Stimulated activated naive CD4-positive, alpha-beta T cell (primary cell): ENCODE data around the gene EXOSC5.
"Not testable (repeated sequence)": the region's sequence is repeated elsewhere in the genome, so short reads cannot be mapped to it uniquely, and the experiment has no call there.

Experiments used
- DNase-seq, 6 experiments: peaks; one replicate each; lab custom pipeline; 2025; lab: John Stamatoyannopoulos, UW

Gene EXOSC5

DNA sequence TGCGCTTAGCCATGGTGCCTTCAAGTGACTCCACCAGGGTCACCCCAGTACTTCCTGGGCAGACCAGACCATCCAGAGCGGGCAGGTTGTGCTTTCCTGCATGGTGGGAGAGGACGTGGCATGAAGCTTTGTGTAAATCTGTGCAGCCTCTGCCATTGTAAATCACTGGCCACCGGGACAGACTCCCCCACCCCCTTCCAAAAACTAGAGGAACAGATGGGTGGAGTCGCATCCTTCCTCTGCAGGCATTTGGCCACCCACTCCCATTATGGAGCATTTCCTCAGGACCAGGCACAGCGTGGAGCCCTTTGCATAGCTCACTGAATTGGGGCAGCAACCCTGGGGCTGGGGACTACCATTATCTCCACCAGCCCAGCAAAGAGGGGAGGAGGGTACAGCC, 8.6 kb upstream of the EXOSC5 start:
- DNase-seq: no peak

DNA sequence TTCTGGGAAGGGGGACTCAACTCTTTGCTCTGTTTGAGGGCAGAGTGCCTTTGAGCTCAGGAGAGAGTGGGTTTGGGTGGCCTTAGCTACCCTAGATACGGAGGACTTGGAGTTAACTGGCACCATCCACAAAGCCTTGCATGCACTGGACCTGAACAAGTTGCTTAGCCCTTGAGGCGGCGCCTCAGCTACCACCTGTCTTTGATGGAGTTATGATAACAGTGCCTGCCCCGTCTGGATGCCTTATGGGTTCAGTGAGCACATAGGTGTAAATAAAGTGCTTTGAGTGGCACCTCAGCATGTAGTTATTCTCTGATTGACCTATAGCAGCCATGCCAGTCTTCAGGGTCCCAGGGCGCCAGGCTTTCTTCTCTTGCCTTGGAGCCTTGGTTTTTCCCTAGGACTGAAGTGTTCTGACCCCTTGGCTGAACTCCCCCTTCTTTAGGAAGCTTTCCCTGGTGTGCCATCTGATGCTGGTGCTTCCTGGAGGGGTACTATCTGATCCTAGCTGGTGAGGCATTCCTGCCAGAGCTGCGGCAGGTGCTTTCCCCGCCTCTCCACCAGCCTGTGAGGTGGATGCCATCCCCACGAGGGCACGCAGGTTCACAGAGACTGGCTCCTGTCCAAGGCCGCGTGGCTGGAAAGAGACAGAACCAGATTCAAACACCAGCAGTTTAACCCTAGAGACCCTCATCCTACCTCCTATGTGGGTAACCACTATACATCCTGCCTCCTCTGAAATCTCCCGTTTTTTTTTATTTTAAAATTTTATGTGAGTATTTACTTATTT, 6.2 kb upstream of the EXOSC5 start:
- DNase-seq: no peak

DNA sequence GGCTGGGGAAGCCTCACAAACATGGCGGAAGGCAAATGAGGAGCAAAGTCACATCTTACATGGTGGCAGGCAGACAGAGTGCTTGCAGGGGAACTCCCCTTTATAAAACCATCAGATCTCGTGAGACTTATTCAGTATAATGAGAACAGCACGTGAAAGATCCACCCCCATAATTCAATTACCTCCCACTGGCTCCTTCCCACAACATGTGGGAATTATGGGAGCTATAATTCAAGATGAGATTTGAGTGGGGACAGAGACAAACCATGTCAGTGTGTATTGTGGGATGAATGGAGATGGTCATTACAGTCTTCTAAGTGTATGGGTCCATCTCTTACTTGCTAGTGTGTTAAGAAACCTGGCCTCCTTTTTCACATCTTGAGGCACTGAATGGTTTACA, 4.9 kb upstream of the EXOSC5 start:
- no peak for DNase-seq

DNA sequence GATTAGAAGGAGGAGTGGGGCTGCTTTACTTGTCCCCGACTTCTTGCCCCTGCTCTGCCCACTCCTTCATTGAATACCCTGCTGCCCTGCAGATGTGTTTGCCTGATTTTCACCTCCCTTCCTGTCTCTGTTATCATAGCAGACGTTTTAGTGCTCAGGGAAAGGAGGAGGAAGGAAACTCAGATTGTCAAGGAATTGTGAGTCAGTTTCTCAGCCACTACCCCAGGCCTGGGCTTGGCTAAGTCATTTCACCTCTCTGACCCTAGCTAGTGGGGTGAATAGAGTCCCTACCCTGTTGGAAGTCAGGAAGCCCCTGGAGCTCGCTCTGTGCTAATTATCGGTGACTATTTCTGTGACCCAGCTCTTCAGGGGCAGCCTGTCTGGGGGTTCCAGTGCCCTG, 4.3 kb upstream of the EXOSC5 start:
- DNase-seq: no peak

DNA sequence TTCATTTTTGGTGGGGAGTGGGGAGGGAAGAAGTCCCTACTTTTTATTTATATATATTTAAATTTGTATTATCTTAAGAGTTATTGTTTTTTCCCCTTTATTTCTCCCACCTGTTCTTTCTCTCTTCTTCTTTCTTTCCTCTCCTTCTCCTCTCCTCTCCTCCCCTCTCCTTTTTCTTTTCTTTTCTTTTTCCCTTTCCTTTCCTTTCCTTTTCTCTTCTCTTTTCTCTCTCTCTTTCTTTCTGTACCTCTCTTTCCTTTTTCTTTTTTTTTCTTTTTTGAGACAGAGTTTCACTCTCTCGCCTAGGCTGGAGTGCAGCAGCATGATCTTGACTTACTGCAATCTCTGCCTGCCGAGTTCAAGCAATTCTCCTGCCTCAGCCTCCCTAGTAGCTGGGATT, 2.4 kb upstream of the EXOSC5 start:
- DNase-seq: no peak

DNA sequence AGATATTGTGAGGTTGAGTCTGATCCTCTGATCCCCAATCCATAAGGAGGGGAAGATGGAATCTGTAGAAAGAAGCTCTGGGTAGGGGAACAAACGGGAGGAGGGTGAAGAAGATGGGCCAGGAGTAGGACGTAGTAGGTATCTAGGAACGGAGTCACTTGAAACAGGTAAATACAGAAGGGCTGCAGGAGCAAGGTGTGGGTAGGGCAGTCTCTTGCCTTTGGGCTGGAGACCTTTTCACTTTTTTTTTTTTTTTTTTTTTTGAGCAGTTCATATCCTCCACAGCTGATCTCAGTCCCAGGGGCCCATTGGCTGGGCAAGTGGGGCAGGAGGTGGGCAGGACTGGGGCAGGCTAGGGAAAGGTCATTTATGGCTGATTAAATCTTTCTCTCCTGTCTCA, 1.9 kb upstream of the EXOSC5 start:
- DNase-seq: no peak

DNA sequence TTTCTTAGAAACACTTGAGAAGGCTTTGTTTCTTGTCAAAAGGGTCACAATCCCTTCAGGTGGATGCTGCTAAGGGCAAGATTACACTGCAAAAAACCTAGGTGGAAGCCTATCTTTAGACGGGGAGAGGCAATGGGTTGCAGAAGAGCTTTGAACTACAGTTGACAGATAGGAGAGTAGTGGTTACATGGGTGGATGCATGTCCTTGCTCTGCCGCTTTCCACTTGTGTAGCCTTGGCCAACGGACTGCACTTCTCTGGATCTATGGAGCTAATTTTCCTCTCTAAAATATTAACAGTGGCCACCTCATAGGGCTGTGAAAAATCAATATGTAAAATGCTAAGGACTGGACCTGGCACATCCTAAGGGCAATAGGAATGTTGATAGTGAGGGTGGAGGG, 1.4 kb upstream of the EXOSC5 start:
- no peak for DNase-seq

DNA sequence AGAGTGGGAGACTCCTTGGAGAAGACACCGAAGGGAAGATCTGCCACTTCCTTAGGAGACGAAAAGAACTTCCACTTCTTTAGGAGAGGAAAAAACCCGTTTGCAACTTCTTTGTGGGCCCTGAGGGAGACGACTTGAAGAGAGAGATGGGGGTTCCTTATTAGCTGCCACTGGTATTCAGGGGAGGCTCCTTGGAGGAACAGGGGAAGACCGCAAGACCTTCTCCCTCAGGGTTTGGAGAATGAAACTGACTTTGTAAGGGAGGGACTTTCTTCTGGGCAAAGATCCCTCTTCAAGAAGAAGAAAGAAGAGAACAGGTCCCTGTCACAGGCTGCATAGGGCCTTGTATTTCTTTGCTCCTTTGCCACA, 875 bp upstream of the EXOSC5 start:
- DNase-seq: no peak

DNA sequence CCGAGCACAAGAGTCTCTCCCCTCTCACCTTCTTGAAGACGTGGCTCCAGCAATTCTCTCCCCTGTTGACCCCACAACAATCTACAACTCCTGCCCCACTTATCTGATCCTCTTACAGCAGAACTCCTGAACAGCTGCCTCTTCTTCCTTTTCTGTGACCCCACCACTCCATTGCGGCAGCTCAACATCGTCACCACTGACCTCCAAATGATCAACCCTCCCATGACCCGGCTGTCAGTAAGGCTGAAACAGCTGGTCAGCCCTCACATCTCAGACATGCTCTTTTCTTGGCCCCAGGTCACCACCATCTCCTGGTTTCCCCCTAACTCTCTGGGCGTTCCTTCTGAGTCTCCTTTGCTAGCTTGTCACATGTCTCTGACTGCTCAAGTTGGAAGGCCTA, 1.8 kb downstream of the EXOSC5 start:
- DNase-seq: no peak

DNA sequence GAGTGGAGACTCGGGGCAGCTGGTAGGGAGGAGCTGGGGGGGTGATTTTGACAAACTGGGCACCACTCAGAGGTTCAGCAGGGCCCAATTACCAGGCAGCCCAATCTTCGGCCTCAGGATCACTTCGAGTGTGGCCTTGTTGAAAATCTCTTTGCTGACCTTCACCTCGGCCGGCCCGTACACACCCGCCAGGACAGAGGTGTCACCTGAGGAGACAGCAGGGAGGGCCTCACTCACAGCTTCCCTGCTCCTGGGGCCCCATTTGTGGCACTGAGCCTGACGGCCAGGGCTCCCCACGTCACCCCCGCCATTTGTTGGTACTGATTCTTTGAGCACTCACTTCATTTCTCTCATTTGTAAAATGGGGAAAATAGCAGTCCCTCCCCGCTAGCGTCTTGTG, 4.4 kb downstream of the EXOSC5 start:
- no peak for DNase-seq

DNA sequence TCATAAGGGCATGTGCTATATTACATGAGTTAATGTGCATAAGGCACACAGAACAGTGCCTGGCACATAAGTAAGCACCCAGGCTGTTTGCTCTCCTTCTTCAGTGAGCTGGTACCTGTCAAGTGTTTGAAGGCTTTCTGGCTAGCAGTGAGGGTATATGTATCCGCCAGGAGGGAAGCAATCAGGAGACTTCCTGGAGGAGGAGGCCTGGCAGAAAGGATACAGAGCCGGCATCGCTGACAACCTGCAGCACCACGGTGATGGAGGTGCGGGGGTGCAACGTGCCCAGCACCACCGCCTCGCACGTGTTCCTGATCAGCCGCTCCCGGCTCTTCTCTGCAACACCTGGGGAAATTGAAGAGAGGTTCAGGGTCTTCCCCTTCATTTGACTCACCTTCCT, 5.5 kb downstream of the EXOSC5 start:
- no peak for DNase-seq

DNA sequence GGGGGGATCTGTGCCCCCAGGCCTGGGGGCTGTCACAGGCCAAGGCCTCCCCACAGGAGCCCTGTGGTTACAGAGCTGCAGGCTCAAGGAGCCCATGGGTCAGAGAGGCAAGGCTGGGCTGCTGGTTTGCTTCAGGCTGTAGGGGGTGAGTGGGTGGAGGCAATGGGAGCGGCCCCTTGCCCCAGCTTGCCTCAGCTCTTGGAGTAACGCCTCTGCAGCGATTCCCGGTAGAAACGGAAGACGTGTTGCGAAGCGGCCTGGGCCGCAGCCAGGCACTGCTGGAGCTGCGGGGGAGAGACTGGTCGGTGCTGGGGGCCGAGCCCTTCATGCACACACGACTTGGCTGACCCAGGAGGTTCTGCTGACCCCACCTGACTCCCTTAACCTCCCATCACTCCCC, 10.7 kb downstream of the EXOSC5 start:
- DNase-seq: no peak

DNA sequence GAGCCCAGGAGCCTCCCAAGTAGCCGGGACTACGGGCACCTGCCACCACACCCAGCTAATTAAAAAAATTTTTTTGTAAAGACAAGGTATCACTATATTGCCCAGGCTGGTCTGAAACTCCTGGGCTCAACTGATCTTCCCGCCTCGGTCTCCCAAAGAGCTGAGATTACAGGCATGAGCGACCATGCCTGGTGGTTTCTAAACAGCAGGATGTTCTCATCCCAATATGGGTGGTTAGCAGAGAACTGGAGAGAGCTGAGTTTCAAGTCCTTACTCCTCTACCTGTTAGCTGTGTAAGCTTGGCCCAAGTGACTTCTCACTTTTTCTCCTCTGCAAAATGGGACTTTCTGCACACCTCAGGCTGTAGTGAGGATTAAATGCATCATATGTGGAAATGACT, 12.8 kb downstream of the EXOSC5 start:
- DNase-seq: no peak

DNA sequence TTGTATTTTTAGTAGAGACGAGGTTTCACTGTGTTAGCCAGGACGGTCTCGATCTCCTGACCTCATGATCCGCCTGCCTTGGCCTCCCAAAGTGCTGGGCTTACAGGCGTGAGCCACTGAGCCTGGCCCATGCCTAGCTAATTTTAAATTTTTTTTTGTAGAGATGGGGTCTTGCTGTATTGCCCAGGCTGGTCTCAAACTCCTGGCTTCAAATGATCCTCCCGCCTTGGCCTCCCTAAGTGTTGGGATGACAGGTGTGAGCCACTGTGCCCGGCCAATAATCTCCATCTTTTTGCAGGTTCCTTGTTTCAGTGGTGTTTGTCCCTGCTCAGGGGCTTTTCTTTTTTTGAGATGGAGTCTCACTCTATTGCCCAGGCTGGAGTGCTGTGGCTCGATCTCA, 15.6 kb downstream of the EXOSC5 start:
- DNase-seq: not testable (repeated sequence)

DNA sequence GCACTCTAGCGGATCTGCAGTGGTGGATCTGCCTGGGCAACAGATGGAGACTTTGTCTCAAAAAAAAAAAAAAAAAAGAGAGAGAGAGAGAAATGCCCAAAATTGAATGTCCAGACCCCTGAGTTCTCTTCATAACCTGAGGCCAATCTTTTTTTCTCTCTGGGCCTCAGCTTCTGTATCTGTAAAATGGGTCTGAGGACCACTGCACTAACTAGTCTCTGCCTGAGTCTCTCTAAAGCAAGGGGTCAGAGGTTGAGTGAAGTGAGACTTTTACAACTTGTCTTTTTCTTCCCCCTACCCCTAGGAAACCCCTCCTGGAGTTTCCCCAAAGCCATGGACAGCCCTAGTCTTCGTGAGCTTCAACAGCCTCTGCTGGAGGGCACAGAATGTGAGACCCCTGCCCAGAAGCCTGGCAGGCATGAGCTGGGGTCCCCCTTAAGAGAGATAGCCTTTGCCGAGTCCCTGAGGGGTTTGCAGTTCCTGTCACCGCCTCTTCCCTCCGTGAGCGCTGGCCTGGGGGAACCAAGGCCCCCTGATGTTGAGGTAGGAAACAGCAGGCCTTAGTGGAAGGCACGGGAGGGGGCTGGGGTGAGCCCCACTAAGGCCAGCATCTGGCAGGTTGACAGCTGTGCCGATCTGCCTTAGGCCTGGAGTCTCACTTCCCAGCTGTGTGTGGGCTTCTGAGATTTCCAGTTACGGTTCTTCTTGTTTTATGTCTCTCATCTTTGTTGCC, 19.0 kb downstream of the EXOSC5 start:
- peak in 1 of 6 experiments; percentile 17 for DNase-seq

DNA sequence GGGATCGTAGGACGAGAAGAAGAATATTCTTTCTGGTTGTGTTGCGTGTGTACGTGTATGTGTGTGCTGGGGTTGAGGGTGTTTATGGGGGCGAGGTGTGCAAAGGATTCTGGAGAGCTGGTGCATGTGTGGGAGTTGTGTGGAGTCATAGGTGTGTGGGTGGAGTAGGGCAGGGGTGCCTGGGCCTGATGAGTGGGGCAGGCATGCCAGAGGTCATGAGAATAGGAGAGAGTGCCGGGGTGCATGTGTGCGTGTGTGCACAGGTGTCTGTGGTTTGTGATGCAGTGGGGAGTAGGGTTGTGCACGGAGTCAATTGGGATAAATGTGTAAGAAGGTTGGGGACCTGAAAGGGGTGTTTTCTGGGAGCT, 20.2 kb downstream of the EXOSC5 start:
- DNase-seq: no peak

DNA sequence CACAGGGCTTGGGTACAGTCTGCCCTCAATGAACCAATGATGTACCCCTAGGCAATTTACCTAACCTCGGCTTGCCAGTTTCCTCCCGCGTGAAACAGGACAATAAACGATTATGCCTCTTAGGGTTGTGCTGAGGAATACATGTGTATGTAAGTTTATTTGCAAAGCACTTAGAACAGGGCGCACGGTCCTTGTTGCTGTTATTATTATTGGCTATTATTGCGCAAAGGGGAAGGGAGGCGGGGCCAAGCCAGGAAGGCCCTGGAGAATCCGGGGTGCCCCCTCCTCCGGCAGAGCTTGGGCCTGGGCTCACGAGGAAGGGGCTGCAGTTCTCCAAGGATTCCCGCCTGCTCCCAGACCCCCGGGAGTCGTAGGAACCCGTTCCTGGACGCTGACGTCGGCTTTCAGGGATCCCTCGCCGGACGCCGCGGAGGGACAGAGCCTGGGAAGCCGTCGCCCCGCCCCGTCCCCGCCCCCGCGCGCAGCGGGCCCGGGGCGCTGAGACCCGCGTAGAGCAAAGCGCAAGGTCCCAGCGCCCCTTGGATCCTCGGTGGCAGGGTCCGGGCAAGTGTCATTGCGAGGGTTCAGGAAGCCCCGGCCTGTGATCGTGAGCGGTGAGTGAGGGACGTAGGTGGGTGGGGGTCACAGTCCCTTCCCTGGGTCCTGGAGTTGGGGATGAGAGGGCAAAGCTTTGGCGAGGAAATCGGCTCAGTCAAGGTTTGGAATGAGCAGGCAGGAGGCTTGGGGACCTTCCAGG, 20.7 kb downstream of the EXOSC5 start, which contains the start of gene TMEM91:
TMEM91 (plus strand) TSS at position 293 of the 757 bp plus-strand sequence. CDS start 1,777 bp downstream, outside the sequence.
- DNase-seq: peak in 2 of 6 experiments; percentile 16 to 17

DNA sequence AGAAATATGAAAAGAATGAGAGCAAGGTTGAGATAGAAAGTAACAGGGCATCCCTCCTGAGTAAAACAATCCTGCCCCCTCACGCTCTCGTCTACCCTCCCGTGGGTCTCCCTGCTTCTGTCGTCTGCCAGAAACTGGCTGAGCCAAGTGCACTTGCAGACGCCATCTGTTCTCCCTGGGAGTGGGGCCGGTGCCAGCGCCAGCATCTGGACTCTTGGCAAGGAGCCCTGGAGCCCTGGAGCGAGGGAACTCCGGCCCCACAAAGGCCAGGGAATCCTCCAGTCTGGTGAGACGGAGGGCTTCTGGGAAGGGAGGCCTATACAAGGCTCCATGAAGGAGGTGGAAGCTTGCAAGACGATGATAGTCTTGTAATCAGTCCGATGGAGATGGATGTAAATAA, 23.2 kb downstream of the EXOSC5 start:
- no peak for DNase-seq

DNA sequence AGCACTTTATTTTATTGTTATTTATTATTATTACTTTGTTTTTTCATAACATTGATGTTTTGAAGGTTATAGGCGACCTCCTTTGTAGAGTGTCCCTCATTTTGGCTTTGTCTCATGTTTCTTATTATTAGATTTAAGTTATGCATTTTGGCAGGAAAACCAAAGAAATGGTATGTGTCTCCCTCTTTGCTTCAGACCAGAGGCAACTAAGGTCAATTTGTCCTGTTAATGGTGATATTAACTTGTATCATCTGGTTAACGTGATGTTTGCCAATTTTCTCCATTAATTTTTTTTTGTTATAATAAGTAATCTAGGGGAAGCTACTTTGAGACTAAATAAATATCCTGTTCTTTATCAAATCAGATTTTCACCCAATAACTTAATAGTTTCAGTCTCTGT, 24.7 kb downstream of the EXOSC5 start:
- no peak for DNase-seq

DNA sequence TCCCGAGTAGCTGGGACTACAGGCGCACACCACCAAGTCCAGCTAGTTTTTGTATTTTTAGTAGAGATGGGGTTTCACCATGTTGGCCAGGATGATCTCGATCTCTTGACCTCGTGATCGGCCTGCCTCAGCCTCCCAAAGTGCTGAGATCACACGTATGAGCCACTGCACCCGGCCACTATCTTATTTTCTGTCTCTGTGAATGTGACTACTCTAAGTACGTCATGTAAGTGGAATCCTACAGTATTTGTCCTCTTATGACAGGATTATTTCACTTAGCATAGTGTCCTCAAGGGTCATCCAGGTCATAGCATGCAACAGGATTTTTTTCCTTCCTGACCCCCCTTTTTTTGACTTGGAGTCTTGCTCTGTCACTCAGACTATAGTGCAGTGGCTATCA, 25.6 kb downstream of the EXOSC5 start:
- no peak for DNase-seq

DNA sequence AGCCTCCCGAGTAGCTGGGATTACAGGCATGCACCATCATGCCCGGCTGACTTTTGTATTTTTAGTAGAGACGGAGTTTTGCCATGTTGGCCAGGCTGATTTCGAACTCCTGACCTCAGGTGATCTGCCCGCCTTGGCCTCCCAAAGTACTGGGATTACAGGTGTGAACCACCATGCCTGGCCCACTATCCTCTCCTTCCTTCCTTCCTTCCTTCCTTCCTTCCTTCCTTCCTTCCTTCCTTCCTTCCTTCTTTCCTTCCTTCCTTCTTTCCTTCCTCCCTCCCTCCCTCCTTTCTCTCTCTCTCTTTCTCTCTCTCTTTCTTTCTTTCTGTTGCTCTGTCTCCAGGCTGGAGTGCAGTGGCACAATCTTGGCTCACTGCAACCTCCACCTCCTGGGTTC, 26.0 kb downstream of the EXOSC5 start:
- not testable (repeated sequence) for DNase-seq

DNA sequence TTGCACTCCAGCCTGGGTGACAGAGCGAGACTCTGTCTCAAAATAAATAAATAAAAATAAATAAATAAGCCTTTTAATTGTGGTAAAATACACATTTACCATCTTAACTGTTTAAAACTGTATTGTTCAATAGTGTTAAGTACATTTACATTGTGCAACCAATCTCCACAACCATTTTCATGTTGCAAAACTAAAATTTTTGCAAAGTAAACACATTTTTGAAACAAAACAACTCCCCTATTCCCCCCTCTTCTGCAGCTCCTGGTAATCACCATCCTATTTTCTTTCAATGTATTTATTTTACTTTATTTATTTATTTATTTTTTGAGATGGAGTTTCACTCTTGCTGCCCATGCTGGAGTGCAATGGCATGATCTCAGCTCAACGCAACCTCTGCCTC, 27.4 kb downstream of the EXOSC5 start:
- no peak for DNase-seq

DNA sequence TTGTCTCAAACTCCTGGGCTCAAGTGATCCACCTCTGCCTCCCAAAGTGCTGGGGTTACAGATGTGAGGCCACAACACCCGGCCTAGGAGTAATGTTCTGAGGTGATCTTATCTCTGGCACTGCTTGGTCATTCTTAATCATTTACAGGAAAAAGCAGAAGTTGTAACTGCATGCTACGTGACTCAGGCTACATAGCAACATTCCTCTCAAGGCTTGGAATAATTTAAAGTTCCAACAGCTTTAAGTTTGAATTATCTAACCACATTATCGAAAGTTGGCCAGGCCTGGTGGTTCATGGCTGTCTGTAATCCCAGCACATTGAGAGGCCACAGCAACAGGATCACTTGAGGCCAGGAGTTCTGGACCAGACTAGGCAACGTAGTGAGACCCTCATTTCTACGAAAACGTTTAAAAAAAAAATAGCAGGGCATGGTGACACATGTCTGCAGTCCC, 29.3 kb downstream of the EXOSC5 start:
- DNase-seq: no peak
